GM23248 (cell line): ENCODE data around the gene MX1.

ENCODE experiments used
- EZH2 ChIP-seq: fragments of 200-600 bp; sonication (generic); IDR thresholded peaks from 2 replicates; pipeline ENCODE4 v1.6.1; 2018; ENCODE audit warnings: antibody characterized with exemption, mild to moderate bottlenecking; ENCODE audit not compliant: insufficient read depth, poor library complexity, severe bottlenecking
- EZH2phosphoT487 ChIP-seq: fragments of 200-600 bp; sonication (generic); IDR thresholded peaks from 2 replicates; pipeline ENCODE4 v1.6.1; 2018; ENCODE audit warnings: antibody characterized with exemption, moderate library complexity, mild to moderate bottlenecking, low read depth; ENCODE audit not compliant: insufficient read depth

DNA sequence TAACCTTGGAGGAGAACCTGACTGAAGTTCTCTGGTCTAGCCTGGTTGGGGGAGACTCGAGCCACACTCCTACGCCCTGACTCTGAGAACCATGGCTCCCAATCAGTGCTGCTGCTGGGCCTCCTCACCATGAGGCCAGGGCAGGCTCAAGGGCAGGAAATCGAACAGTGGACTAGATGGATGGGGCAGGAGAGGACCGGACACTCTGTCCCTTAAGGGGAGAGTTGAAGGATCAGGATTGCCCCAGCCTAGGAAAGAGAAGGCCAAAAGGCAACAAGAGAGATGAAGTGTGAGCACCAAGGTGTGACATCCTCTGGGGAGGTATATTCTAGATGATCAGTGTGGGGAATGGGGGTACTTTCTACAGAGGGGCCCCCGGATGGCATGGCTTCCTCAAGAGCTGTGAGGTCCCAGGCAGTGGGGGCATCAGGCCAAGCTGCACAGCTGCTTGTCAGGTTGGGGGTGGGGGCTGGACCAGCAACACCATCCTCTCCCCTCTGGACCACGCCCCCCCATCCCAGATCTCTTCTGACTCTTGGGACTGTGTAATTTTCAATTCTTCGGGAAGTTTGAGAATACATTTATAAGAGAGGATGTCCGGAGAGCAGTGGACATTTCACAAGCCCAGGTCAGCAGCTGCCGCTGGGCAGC, 34.0 kb downstream of the MX1 start:
- TF ChIP-seq EZH2 = no peak
- TF ChIP-seq EZH2phosphoT487 = no peak
